GM23248 (cell line): Measurements from ENCODE around the gene FGF14. TPM values are rescaled to one million over a fixed set of nuclear protein-coding genes. Genes with fewer than 3 reads are reported as not detected.

Source experiments
- DNase-seq: peaks from one replicate; pipeline ENCODE4 v3.0.0-alpha.2; 2015
- H2AFZ ChIP-seq: fragments of 200-600 bp; sonication (generic); 2 replicates; pipeline ENCODE4 v1.6.1; 2016; ENCODE audit warnings: antibody characterized with exemption
- H3F3A ChIP-seq: fragments of 200-600 bp; sonication (generic); 2 replicates; pipeline ENCODE4 v1.6.1; 2016; ENCODE audit warnings: mild to moderate bottlenecking, antibody characterized with exemption, mixed run types; ENCODE audit not compliant: insufficient read depth
- H3K27ac ChIP-seq: fragments of 200-600 bp; sonication (generic); 2 replicates; pipeline ENCODE4 v1.5.1; 2016; ENCODE audit warnings: mild to moderate bottlenecking
- H3K27me3 ChIP-seq: fragments of 200-600 bp; sonication (generic); replicated peaks from 2 replicates; pipeline ENCODE4 v1.6.1; 2016; ENCODE audit warnings: mild to moderate bottlenecking; ENCODE audit not compliant: insufficient read depth
- H3K36me3 ChIP-seq: fragments of 200-600 bp; sonication (generic); 2 replicates; pipeline ENCODE4 v1.6.1; 2016; ENCODE audit warnings: low read depth, mild to moderate bottlenecking
- H3K4me1 ChIP-seq: fragments of 200-600 bp; sonication (generic); 2 replicates; pipeline ENCODE4 v1.6.1; 2016; ENCODE audit warnings: mild to moderate bottlenecking; ENCODE audit not compliant: insufficient read depth
- H3K4me2 ChIP-seq: fragments of 200-600 bp; sonication (generic); one replicate; pipeline ENCODE4 v1.6.1; 2016; ENCODE audit warnings: mild to moderate bottlenecking; ENCODE audit not compliant: unreplicated experiment
- H3K4me3 ChIP-seq: fragments of 200-600 bp; sonication (generic); 2 replicates; pipeline ENCODE4 v1.5.1; 2016; ENCODE audit warnings: mild to moderate bottlenecking
- H3K79me2 ChIP-seq: fragments of 200-600 bp; sonication (generic); 2 replicates; pipeline ENCODE4 v1.6.1; 2016; ENCODE audit warnings: mild to moderate bottlenecking; ENCODE audit not compliant: insufficient read depth
- H3K9ac ChIP-seq: fragments of 200-600 bp; sonication (generic); 2 replicates; pipeline ENCODE4 v1.6.1; 2016; ENCODE audit warnings: mild to moderate bottlenecking
- H3K9me2 ChIP-seq: fragments of 200-600 bp; sonication (generic); 2 replicates; pipeline ENCODE4 v1.6.1; 2016; ENCODE audit warnings: mixed run types, mild to moderate bottlenecking, moderate library complexity; ENCODE audit not compliant: insufficient read depth
- H3K9me3 ChIP-seq: fragments of 200-600 bp; sonication (generic); one replicate; pipeline ENCODE4 v1.6.1; 2017; ENCODE audit warnings: low read depth
- H4K20me1 ChIP-seq: fragments of 200-600 bp; sonication (generic); 2 replicates; pipeline ENCODE4 v1.6.0; 2016; ENCODE audit not compliant: insufficient read depth
- EZH2 ChIP-seq: fragments of 200-600 bp; sonication (generic); IDR thresholded peaks from 2 replicates; pipeline ENCODE4 v1.6.1; 2018; ENCODE audit warnings: antibody characterized with exemption, mild to moderate bottlenecking; ENCODE audit not compliant: insufficient read depth, poor library complexity, severe bottlenecking
- EZH2phosphoT487 ChIP-seq: fragments of 200-600 bp; sonication (generic); IDR thresholded peaks from 2 replicates; pipeline ENCODE4 v1.6.1; 2018; ENCODE audit warnings: antibody characterized with exemption, moderate library complexity, mild to moderate bottlenecking, low read depth; ENCODE audit not compliant: insufficient read depth
- WGBS, 2 experiments: methylation state at CpG; one replicate each; pipeline ENCODE4 v1.1.6; 2015 to 2017; ENCODE audit warnings: low lambda C conversion rate in 2 of 2, low coverage in 1 of 2; ENCODE audit errors: missing lambda C conversion rate in 2 of 2; 5-methylcytosine and 5-hydroxymethylcytosine counted together
- in situ Hi-C: fragments of 300-500 bp; cut with MboI; formaldehyde crosslinking; loops from 2 replicates; pipeline ENCODE4 v1.15.0; 2020
- polyA plus RNA-seq: library from polyadenylated mRNA; unstranded; fragments of >200 nt; fragmentation: Nextera tagmentation; extraction: Ambion mirVana; gene quantifications from 2 replicates; pipeline ENCODE4 v1.2.1, GENCODE V29; 2016
- total RNA-seq: library from RNA; depleted of rRNA; stranded (reverse); fragments of >200 nt; shearing (Covaris generic); gene quantifications from 2 replicates; pipeline ENCODE4 v1.2.3, GENCODE V29; 2014

Gene FGF14
- total and polyA plus RNA-seq, 2 experiments from 2014 or later = 1.9 TPM; not detected in 1

DNA sequence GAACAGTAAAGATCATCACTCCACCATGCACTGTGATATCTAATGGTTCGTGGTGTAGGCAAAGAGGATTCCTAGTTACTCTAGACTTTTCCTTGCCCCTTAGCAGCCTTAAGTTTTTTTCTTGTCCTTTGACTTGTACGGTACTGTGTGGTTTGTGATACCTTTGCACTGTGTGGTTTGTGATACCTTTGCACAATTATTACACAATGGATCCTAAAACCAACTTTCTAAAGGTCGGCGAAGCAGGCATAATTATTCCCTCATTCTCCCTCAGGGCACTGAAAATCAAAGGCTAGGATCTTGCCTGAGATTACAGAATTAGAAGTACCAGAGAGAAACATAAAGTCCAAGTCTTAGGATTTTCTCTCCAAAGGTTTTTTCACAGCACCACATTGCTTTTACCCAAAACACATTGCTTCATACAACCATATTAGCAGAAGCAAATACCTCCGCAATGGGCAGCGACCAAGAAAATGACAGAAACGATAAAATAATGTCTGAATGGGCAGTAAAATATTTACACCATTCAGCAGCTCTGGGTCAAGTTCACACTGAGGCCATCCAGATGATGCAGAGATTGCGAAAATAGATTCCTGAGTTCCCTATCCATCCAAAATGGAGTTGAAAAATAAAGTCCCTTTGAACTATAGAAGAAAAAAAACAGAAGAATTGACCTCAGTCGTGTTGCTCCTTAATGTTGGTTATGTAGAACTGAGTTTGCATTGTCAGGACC is 106.4 kb downstream of the FGF14 start:
- H4K20me1 ChIP-seq = no peaks in the 10 kb centered on the region
- peaks cover 5% of the 10 kb centered on the region; the same call in 1 of the 2 replicates for H3K27me3 ChIP-seq
- WGBS, 2 experiments = 76 to 78% methylated on average over 9 of the region's 9 CpGs
- H3F3A ChIP-seq = peaks cover 10% of the 10 kb centered on the region; the same call in 1 of the 2 replicates
- no peaks in the 10 kb centered on the region for H3K79me2 ChIP-seq
- in situ Hi-C loops = no loop called here
- no peak overlapping the region for H2AFZ ChIP-seq
- no peak overlapping the region for H3K9ac ChIP-seq
- H3K4me1 ChIP-seq = peaks cover 9% of the 10 kb centered on the region; the same call in 1 of the 2 replicates
- H3K4me3 ChIP-seq = no peak overlapping the region
- H3K9me3 ChIP-seq = no peaks in the 10 kb centered on the region
- DNase-seq = peak; percentile 67
- no peak for TF ChIP-seq EZH2phosphoT487
- no peak for TF ChIP-seq EZH2
- H3K9me2 ChIP-seq = no peaks in the 10 kb centered on the region
- no peaks in the 10 kb centered on the region for H3K36me3 ChIP-seq
- H3K4me2 ChIP-seq = peak overlapping the region; percentile 1
- H3K27ac ChIP-seq = no peak overlapping the region

DNA sequence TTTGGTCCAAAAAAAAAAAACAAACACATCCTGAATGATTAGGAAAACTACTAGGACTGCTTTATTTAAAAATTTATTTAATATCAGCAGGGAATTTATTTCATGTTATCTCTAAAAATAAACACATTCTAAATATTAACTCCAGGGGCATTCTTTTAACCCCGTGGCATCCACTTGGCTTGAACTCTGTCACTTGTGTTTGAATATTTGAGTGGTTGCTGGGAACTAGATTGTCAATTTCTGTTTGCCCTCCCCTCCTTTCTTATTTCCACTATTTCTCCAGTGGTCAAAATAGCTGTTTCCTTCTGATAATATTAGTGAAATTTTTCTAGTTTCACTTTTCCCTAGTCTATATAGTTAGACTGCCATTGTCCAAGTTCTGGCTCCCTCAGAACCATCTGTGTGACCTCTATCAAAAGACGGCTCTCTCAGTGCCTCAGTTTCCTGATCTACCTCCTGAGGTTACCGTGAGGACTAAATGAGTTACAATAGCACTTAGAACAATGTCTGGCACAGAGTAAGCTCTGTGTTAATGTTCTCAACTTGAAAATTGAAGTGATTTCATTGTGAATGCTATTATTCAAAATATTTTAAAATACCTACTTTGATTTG is 107.3 kb downstream of the FGF14 start:
- in situ Hi-C loops = no loop called here
- Histone ChIP-seq H3K4me2 (no peak overlapping the region), H3K4me1 (peaks cover 9% of the 10 kb centered on the region; the same call in 1 of the 2 replicates), H3K9me2 (no peaks in the 10 kb centered on the region), H3K9me3 (no peaks in the 10 kb centered on the region), H3K27ac (no peak overlapping the region), H3K79me2 (no peaks in the 10 kb centered on the region), H2AFZ (no peak overlapping the region), H3K27me3 (0 out of 2 replicates have a peak, but pooled peaks cover 5% of the 10 kb centered on the region), H3F3A (peaks cover 10% of the 10 kb centered on the region; the same call in 1 of the 2 replicates), H4K20me1 (no peaks in the 10 kb centered on the region), H3K4me3 (no peak overlapping the region), H3K36me3 (no peaks in the 10 kb centered on the region), H3K9ac (no peak overlapping the region)
- 55 to 57% methylated on average over 3 of the region's 3 CpGs for WGBS, 2 experiments
- TF ChIP-seq EZH2 (no peak), EZH2phosphoT487 (no peak)
- DNase-seq = no peak

DNA sequence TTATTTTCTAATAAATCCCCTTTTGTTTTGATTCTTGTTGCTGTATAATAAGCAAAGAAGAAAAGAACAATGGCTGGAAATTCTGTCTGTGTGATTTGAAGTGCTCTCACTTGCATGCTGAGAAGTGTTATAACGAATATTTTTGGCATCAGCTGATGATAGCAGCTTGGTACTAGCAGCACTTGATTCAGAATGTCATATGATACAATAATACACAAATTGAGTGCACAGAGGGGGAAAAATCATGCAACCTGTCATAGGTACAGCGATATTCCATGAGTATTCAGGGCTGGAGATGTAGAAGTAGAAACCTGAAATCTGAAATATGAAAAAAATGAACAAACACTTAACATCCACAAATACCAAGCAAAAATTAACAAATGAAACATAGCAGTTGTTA is 108.1 kb downstream of the FGF14 start:
- WGBS, 2 experiments = 55 to 56% methylated on average over 2 of the region's 2 CpGs
- no peaks in the 10 kb centered on the region for H3K79me2 ChIP-seq
- H3K4me1 ChIP-seq = peaks cover 9% of the 10 kb centered on the region; the same call in 1 of the 2 replicates
- TF ChIP-seq EZH2phosphoT487 = no peak
- no peak for TF ChIP-seq EZH2
- H3K9me2 ChIP-seq = no peaks in the 10 kb centered on the region
- H3K9ac ChIP-seq = no peak overlapping the region
- no peak overlapping the region for H3K27ac ChIP-seq
- in situ Hi-C loops = no loop called here
- no peak overlapping the region for H2AFZ ChIP-seq
- no peak for DNase-seq
- no peaks in the 10 kb centered on the region for H4K20me1 ChIP-seq
- H3K27me3 ChIP-seq = 0 out of 2 replicates have a peak, but pooled peaks cover 1% of the 10 kb centered on the region
- H3F3A ChIP-seq = peaks cover 10% of the 10 kb centered on the region; the same call in 1 of the 2 replicates
- no peak overlapping the region for H3K4me2 ChIP-seq
- H3K9me3 ChIP-seq = no peaks in the 10 kb centered on the region
- H3K36me3 ChIP-seq = no peaks in the 10 kb centered on the region
- no peak overlapping the region for H3K4me3 ChIP-seq

DNA sequence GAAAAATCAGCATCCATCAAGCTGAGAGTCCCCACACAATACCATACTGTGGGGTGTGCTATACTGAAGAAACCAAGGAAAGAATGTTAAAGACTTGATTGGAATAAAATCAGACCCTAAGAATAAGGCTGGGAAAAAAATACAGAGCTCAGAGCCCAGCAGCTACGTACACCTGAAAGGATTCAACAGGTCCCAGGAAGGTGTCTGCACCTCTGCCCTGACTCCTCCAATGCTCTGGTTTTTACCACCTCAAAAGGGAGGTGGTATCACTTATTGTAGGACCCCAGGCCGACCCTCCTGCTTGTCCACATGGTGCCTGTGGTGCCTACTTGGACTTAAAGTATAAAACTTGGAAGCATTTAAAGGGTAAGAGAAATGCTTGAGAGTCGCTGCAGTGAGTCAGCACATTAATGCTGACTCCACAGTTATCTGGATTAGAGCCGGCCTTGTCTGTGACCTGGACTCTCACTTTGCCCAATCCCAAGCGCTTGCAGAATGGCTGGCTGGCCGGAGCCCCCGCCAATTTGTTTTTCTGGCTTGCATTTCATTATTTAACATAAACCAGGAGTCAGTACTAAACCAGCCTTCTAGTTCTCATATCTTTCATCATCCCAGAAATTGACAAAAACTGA is 110.1 kb downstream of the FGF14 start:
- Histone ChIP-seq H3K9me2 (no peaks in the 10 kb centered on the region), H3K27me3 (no peaks in the 10 kb centered on the region), H3K27ac (no peak overlapping the region), H4K20me1 (no peaks in the 10 kb centered on the region), H3K4me3 (no peak overlapping the region), H3F3A (peaks cover 17% of the 10 kb centered on the region; the same call in 1 of the 2 replicates), H3K9ac (no peak overlapping the region), H3K4me1 (peaks cover 15% of the 10 kb centered on the region), H3K9me3 (no peaks in the 10 kb centered on the region), H3K4me2 (no peak overlapping the region), H2AFZ (no peak overlapping the region), H3K79me2 (no peaks in the 10 kb centered on the region), H3K36me3 (no peaks in the 10 kb centered on the region)
- in situ Hi-C loops = no loop called here
- 86 to 87% methylated on average over 7 of the region's 7 CpGs for WGBS, 2 experiments
- TF ChIP-seq EZH2phosphoT487 (no peak), EZH2 (no peak)
- no peak for DNase-seq
